PFSK-1 (cell line): ENCODE results near the gene POU3F1.

Experiments
- FOXP2 ChIP-seq: optimal IDR thresholded peaks from 2 replicates; pipeline ENCODE3; 2011; ENCODE audit warnings: borderline replicate concordance, control low read depth, inconsistent platforms; ENCODE audit not compliant: insufficient read depth; ENCODE audit errors: extremely low read length, extremely low read depth
- POLR2AphosphoS5 ChIP-seq: IDR thresholded peaks from 2 replicates; pipeline ENCODE4 v1.6.1; 2012; ENCODE audit warnings: low read depth, mild to moderate bottlenecking, control low read depth, low read length, moderate library complexity
- SIN3A ChIP-seq: IDR thresholded peaks from 2 replicates; pipeline ENCODE4 v1.6.1; 2012; ENCODE audit warnings: mild to moderate bottlenecking, low read length, moderate library complexity, borderline replicate concordance; ENCODE audit not compliant: insufficient read depth
- TAF1 ChIP-seq: IDR thresholded peaks from 2 replicates; pipeline ENCODE4 v1.6.1; 2012; ENCODE audit warnings: low read length, control low read depth, borderline replicate concordance; ENCODE audit not compliant: insufficient read depth
- TF ChIP-seq, protein P1 (sequence below), 2 experiments: IDR thresholded peaks; 2 replicates each; pipeline versions ENCODE4 v1.6.1 to v1.8.0; 2011 to 2012; ENCODE audit warnings: low read depth in 2 of 2, low read length in 2 of 2, control low read depth in 1 of 2, inconsistent platforms in 1 of 2, mild to moderate bottlenecking in 1 of 2, moderate library complexity in 1 of 2; ENCODE audit not compliant: insufficient read depth in 1 of 2

POU3F1 gene

DNA sequence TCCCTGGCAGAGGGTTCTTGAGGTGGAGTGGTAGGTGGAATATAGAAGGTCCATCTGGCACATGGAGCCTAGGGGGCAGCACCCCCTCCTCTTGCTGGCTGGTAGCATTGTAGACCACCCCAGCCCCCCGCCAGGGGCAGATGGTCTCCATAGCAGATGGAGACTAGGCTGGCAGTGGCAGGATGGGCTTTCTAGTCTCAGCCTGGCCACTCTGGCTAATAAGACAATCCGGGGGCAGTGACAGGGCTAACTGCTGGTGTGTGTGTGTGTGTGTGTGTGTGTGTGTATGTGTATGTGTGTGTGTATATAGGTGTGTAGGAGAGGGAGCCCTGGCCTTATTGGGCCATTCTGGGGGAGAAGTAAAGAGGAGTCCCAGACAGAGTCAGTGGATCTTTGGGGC is 17.9 kb downstream of the POU3F1 start:
- TF ChIP-seq, protein P1, sequence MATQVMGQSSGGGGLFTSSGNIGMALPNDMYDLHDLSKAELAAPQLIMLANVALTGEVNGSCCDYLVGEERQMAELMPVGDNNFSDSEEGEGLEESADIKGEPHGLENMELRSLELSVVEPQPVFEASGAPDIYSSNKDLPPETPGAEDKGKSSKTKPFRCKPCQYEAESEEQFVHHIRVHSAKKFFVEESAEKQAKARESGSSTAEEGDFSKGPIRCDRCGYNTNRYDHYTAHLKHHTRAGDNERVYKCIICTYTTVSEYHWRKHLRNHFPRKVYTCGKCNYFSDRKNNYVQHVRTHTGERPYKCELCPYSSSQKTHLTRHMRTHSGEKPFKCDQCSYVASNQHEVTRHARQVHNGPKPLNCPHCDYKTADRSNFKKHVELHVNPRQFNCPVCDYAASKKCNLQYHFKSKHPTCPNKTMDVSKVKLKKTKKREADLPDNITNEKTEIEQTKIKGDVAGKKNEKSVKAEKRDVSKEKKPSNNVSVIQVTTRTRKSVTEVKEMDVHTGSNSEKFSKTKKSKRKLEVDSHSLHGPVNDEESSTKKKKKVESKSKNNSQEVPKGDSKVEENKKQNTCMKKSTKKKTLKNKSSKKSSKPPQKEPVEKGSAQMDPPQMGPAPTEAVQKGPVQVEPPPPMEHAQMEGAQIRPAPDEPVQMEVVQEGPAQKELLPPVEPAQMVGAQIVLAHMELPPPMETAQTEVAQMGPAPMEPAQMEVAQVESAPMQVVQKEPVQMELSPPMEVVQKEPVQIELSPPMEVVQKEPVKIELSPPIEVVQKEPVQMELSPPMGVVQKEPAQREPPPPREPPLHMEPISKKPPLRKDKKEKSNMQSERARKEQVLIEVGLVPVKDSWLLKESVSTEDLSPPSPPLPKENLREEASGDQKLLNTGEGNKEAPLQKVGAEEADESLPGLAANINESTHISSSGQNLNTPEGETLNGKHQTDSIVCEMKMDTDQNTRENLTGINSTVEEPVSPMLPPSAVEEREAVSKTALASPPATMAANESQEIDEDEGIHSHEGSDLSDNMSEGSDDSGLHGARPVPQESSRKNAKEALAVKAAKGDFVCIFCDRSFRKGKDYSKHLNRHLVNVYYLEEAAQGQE (IDR thresholded peaks at IDR 0.05; ENCODE audit: insufficient read depth in 1 of 2, low read depth in 2 of 2, low read length in 2 of 2), result no peak
- TF ChIP-seq TAF1, result no peak

DNA sequence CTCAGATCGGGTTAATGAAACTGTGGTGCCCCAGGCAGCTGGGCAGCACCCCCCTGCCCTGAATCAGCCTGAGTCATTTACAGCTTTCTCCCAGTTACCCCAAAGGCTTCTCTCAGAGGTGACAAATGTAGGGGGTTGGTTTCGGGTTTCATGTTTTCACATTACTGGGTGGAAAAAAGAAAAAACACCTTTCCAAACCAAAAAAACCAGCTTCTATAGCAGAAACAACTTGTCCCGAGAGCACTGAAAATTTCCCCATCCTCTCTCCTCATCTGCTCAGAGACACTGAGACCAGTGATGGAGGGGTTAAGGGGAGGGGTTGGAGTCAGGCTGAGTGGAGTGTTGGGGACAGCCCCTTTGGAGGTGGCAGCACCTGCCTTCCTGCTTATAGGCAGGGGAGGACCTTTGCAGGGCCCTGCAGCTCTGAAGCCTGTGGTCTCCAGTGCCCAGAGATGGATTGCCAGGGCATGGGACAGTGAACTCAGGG is 18.4 kb downstream of the POU3F1 start:
- TF ChIP-seq, protein P1 (IDR thresholded peaks at IDR 0.05; ENCODE audit: insufficient read depth in 1 of 2, low read depth in 2 of 2, low read length in 2 of 2), result no peak
- TF ChIP-seq TAF1 (no peak), SIN3A (no peak), POLR2AphosphoS5 (no peak), FOXP2 (no peak)

- TF ChIP-seq FOXP2 (no peak), TAF1 (no peak), SIN3A (no peak), POLR2AphosphoS5 (no peak)
- TF ChIP-seq, protein P1 (IDR thresholded peaks at IDR 0.05; ENCODE audit: insufficient read depth in 1 of 2, low read depth in 2 of 2, low read length in 2 of 2), result no peak
Observed at GRCh38 chr1:38027201-38028104, 19.1 kb downstream of the POU3F1 start.

- no peak for TF ChIP-seq FOXP2
- TF ChIP-seq, protein P1 (IDR thresholded peaks at IDR 0.05; ENCODE audit: insufficient read depth in 1 of 2, low read depth in 2 of 2, low read length in 2 of 2), result no peak
- TF ChIP-seq TAF1, result no peak
- no peak for TF ChIP-seq SIN3A
- TF ChIP-seq POLR2AphosphoS5, result no peak
Observed at GRCh38 chr1:38026592-38027200, 19.9 kb downstream of the POU3F1 start.
